Measurements from ENCODE around the gene CCDC137. TPM values are rescaled to one million over a fixed set of nuclear protein-coding genes. Genes with fewer than 3 reads are reported as not detected.

The CCDC137 gene
- total and polyA plus RNA-seq, 2 of the 13 experiments (the other 11 are each of a cell fraction or from before 2014, with no cell fraction given), result 14.6 to 39.1 TPM

DNA sequence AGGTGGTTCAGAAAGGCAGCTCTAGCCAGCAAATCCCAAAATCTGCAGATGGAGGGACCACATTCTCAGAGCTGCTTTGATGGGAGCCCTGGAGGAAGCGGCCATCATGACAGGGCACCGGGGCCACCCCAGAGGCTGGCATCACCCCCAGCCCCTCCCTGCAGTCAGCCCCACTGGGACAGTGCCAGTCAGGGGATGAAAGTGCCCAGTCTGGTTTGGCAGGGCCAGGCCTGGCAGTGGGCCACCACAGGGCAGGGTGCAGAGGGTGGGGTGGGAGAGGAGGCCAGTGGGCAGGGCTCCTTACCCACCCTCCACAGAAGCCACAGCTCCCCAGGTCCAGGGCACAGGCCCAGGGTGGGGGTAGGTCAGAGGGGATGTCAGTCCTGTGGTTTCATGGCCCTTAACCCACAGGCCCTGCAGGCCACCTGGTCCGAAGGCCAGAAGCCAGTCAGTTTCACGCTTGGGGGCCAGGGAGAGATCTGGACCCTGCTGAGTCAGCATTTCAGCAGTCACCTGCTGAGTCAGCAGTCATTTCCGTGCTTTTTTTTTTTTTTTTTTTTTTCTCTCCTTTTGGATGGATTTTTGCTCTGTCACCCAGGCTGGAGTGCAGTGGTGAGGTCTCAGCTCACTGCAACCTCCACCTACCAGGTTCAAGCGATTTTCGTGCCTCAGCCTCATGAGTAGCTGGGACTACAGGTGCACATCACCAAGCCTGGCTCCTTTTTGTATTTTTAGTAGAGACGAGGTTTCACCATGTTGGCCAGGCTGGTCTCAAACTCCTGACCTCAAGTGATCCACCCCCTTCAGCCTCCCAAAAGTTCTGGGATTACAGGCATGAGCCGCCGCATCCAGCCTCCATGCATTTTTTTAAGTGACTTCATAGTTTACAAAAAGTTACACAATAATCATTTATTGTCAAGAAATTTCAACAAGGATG, 55.9 kb downstream of the CCDC137 start (continued):
- TF ChIP-seq, protein P1, sequence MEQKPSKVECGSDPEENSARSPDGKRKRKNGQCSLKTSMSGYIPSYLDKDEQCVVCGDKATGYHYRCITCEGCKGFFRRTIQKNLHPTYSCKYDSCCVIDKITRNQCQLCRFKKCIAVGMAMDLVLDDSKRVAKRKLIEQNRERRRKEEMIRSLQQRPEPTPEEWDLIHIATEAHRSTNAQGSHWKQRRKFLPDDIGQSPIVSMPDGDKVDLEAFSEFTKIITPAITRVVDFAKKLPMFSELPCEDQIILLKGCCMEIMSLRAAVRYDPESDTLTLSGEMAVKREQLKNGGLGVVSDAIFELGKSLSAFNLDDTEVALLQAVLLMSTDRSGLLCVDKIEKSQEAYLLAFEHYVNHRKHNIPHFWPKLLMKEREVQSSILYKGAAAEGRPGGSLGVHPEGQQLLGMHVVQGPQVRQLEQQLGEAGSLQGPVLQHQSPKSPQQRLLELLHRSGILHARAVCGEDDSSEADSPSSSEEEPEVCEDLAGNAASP (CRISPR knock-in tag; IDR thresholded peaks at IDR 0.05; ENCODE audit: borderline replicate concordance), result no peak
- TF ChIP-seq, protein P2, sequence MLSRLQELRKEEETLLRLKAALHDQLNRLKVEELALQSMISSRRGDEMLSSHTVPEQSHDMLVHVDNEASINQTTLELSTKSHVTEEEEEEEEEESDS (CRISPR knock-in tag; IDR thresholded peaks at IDR 0.05; ENCODE audit: borderline replicate concordance), result no peak
- TF ChIP-seq ZNF333 (CRISPR knock-in tag; IDR thresholded peaks at IDR 0.05; ENCODE audit: borderline replicate concordance), result no peak
- no peak for TF ChIP-seq ZNF570 (CRISPR knock-in tag; IDR thresholded peaks at IDR 0.05; ENCODE audit: borderline replicate concordance)
- 0 out of 2 replicates have a peak, but pooled peaks have one; percentile 16 for TF ChIP-seq ZFY (CRISPR knock-in tag; IDR thresholded peaks at IDR 0.05)
- TF ChIP-seq, protein P3, sequence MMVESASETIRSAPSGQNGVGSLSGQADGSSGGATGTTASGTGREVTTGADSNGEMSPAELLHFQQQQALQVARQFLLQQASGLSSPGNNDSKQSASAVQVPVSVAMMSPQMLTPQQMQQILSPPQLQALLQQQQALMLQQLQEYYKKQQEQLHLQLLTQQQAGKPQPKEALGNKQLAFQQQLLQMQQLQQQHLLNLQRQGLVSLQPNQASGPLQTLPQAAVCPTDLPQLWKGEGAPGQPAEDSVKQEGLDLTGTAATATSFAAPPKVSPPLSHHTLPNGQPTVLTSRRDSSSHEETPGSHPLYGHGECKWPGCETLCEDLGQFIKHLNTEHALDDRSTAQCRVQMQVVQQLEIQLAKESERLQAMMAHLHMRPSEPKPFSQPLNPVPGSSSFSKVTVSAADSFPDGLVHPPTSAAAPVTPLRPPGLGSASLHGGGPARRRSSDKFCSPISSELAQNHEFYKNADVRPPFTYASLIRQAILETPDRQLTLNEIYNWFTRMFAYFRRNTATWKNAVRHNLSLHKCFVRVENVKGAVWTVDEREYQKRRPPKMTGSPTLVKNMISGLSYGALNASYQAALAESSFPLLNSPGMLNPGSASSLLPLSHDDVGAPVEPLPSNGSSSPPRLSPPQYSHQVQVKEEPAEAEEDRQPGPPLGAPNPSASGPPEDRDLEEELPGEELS (CRISPR knock-in tag; IDR thresholded peaks at IDR 0.05), result no peak
- TF ChIP-seq ZNF143 (CRISPR knock-in tag; IDR thresholded peaks at IDR 0.05), result no peak
- TF ChIP-seq, protein P4, sequence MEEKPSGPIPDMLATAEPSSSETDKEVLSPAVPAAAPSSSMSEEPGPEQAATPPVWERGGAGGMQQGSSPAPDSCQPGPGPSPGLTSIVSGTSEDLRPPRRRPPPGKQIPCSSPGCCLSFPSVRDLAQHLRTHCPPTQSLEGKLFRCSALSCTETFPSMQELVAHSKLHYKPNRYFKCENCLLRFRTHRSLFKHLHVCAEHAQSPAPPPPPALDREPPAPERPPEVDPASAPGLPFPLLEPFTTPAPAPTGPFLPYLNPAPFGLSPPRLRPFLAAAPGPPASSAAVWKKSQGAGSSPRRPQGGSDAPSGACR (CRISPR knock-in tag; IDR thresholded peaks at IDR 0.05), result no peak
- no peak; the same call in 1 of the 2 replicates for TF ChIP-seq SOX13 (IDR thresholded peaks at IDR 0.05)
- no peak for TF ChIP-seq SOX13 (CRISPR knock-in tag; conservative IDR thresholded peaks at IDR 0.05 in 1 of 2, IDR thresholded peaks at IDR 0.05 in 1 of 2)
- TF ChIP-seq ZNF263 (CRISPR knock-in tag; IDR thresholded peaks at IDR 0.05), result no peak
- TF ChIP-seq HES4 (CRISPR knock-in tag; IDR thresholded peaks at IDR 0.05; ENCODE audit: borderline replicate concordance), result peak; percentile 42; the same call in 1 of the 2 replicates
- no peak for TF ChIP-seq SNRNP70 (IDR thresholded peaks at IDR 0.05; ENCODE audit: low read depth, low read length)
- TF ChIP-seq ZNF720 (CRISPR knock-in tag; IDR thresholded peaks at IDR 0.05), result no peak
- TF ChIP-seq RAD21 (CRISPR knock-in tag; IDR thresholded peaks at IDR 0.05), result 0 out of 2 replicates have a peak, but pooled peaks have one; percentile 13
- no peak for TF ChIP-seq MAF1 (CRISPR knock-in tag; IDR thresholded peaks at IDR 0.05; ENCODE audit: borderline replicate concordance)
- no peak for TF ChIP-seq ZNF558 (CRISPR knock-in tag; IDR thresholded peaks at IDR 0.05; ENCODE audit: borderline replicate concordance)
- TF ChIP-seq NFKB2 (CRISPR knock-in tag; IDR thresholded peaks at IDR 0.05; ENCODE audit: borderline replicate concordance), result no peak
- TF ChIP-seq ZFYVE20 (CRISPR knock-in tag; IDR thresholded peaks at IDR 0.05; ENCODE audit: borderline replicate concordance, low read depth), result no peak
- no peak for TF ChIP-seq MTA1 (CRISPR knock-in tag; IDR thresholded peaks at IDR 0.05; ENCODE audit: borderline replicate concordance)
- TF ChIP-seq ZNF776 (CRISPR knock-in tag; IDR thresholded peaks at IDR 0.05), result peak; percentile 67; the same call in 1 of the 2 replicates
- 0 out of 2 replicates have a peak, but pooled peaks have one; percentile 29 for TF ChIP-seq CBFB (CRISPR knock-in tag; IDR thresholded peaks at IDR 0.05)
- TF ChIP-seq, protein P5, sequence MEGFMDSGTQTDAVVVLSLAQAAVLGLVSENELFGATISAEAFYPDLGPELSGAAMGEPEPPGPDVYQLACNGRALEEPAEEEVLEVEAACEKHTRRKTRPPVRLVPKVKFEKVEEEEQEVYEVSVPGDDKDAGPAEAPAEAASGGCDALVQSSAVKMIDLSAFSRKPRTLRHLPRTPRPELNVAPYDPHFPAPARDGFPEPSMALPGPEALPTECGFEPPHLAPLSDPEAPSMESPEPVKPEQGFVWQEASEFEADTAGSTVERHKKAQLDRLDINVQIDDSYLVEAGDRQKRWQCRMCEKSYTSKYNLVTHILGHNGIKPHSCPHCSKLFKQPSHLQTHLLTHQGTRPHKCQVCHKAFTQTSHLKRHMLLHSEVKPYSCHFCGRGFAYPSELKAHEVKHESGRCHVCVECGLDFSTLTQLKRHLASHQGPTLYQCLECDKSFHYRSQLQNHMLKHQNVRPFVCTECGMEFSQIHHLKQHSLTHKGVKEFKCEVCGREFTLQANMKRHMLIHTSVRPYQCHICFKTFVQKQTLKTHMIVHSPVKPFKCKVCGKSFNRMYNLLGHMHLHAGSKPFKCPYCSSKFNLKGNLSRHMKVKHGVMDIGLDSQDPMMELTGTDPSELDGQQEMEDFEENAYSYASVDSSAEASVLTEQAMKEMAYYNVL (CRISPR knock-in tag; IDR thresholded peaks at IDR 0.05; ENCODE audit: borderline replicate concordance), result no peak
